GM12878 (cell line): ENCODE measurements around the gene ANO2.

ENCODE experiments used
- BHLHE40 ChIP-seq, 2 experiments: fragments of 450-650 bp in 1 of 2; IDR thresholded peaks; 2 replicates each; pipeline ENCODE4 v1.6.1; 2011 to 2017; ENCODE audit warnings: low read depth in 2 of 2, borderline replicate concordance in 1 of 2, improper control_type of control experiment in 1 of 2, low read length in 1 of 2, mild to moderate bottlenecking in 1 of 2
- MAX ChIP-seq: IDR thresholded peaks from 2 replicates; pipeline ENCODE4 v1.6.1; 2012; ENCODE audit warnings: low read depth, low read length, improper control_type of control experiment
- NFXL1 ChIP-seq: fragments of 450-650 bp; IDR thresholded peaks from 2 replicates; pipeline ENCODE4 v1.6.1; 2017; ENCODE audit warnings: antibody characterized with exemption, mild to moderate bottlenecking, borderline replicate concordance

GRCh38 chr12:5581019-5581418, 364.0 kb downstream of the ANO2 start:
- no peak for TF ChIP-seq NFXL1
- TF ChIP-seq BHLHE40 (IDR thresholded peaks at IDR 0.05; ENCODE audit: borderline replicate concordance in 1 of 2, low read depth in 2 of 2, low read length in 1 of 2): no peak
- no peak for TF ChIP-seq MAX
